ENCODE data around the gene MPV17L2.
A peak's percentile ranks its signal among the peaks of the same experiment; 100 is the strongest.

MPV17L2 gene

GRCh38 chr19:18225355-18225701, 32.3 kb downstream of the MPV17L2 start:
- Histone ChIP-seq H3K18ac (ENCODE audit: low read length) (no peak overlapping the region), H2AK5ac (ENCODE audit: low read length) (no peak overlapping the region), H2BK15ac (replicated peaks; ENCODE audit: low read depth) (no peak overlapping the region), H2BK120ac (ENCODE audit: low read depth, low read length) (no peak overlapping the region), H3K79me1 (ENCODE audit: low read length) (no peaks in the 10 kb centered on the region), H2BK5ac (ENCODE audit: low read length) (no peak overlapping the region), H3K4me2 (ENCODE audit: low read length) (no peak overlapping the region), H3K23ac (ENCODE audit: low read length) (no peak overlapping the region), H4K5ac (ENCODE audit: low read length) (no peak overlapping the region), H3K9ac (ENCODE audit: low read length) (peak overlapping the region; percentile 18), H3K27me3 (ENCODE audit: insufficient read depth, low read length, poor library complexity) (peaks cover 6% of the 10 kb centered on the region), H4K8ac (ENCODE audit: low read depth, low read length) (no peak overlapping the region), H3K56ac (ENCODE audit: low read length) (peak overlapping the region; percentile 75), H3K4me3 (ENCODE audit: low read length) (no peak overlapping the region), H3K27ac (ENCODE audit: low read depth, low read length) (no peak overlapping the region), H3K4ac (ENCODE audit: low read depth, low read length) (no peak overlapping the region), H3K79me2 (ENCODE audit: control insufficient read depth, insufficient read depth, low read length) (no peaks in the 10 kb centered on the region), H3K4me1 (ENCODE audit: control insufficient read depth, low read depth, low read length) (no peaks in the 10 kb centered on the region), H3K36me3 (ENCODE audit: control insufficient read depth, insufficient read depth, low read length) (no peaks in the 10 kb centered on the region)
- no CpG with 5 or more reads among the region's 16 CpGs for WGBS (ENCODE audit: extremely low coverage, insufficient coverage, low lambda C conversion rate)
- DNase-seq = no peak

- no peaks in the 10 kb centered on the region for H3K79me2 ChIP-seq (ENCODE audit: control insufficient read depth, insufficient read depth, low read length)
- H2BK15ac ChIP-seq (replicated peaks; ENCODE audit: low read depth) = no peak within 1 kb of the TSS
- peaks cover 6% of the 10 kb centered on the region for H3K27me3 ChIP-seq (ENCODE audit: insufficient read depth, low read length, poor library complexity)
- no peak for DNase-seq
- H3K18ac ChIP-seq (ENCODE audit: low read length) = no peak within 1 kb of the TSS
- H3K4ac ChIP-seq (ENCODE audit: low read depth, low read length) = no peak within 1 kb of the TSS
- H3K56ac ChIP-seq (ENCODE audit: low read length) = peak within 1 kb of the TSS; percentile 75
- no peaks in the 10 kb centered on the region for H3K36me3 ChIP-seq (ENCODE audit: control insufficient read depth, insufficient read depth, low read length)
- H3K4me2 ChIP-seq (ENCODE audit: low read length) = no peak within 1 kb of the TSS
- WGBS (ENCODE audit: extremely low coverage, insufficient coverage, low lambda C conversion rate) = no CpG with 5 or more reads among the region's 51 CpGs
- H2AK5ac ChIP-seq (ENCODE audit: low read length) = no peak within 1 kb of the TSS
- no peak within 1 kb of the TSS for H4K8ac ChIP-seq (ENCODE audit: low read depth, low read length)
- H3K79me1 ChIP-seq (ENCODE audit: low read length) = no peaks in the 10 kb centered on the region
- H3K9ac ChIP-seq (ENCODE audit: low read length) = peak within 1 kb of the TSS; percentile 30
- no peak within 1 kb of the TSS for H3K27ac ChIP-seq (ENCODE audit: low read depth, low read length)
- H3K23ac ChIP-seq (ENCODE audit: low read length) = no peak within 1 kb of the TSS
- H2BK5ac ChIP-seq (ENCODE audit: low read length) = no peak within 1 kb of the TSS
- no peak within 1 kb of the TSS for H4K5ac ChIP-seq (ENCODE audit: low read length)
- H3K4me3 ChIP-seq (ENCODE audit: low read length) = no peak within 1 kb of the TSS
- no peaks in the 10 kb centered on the region for H3K4me1 ChIP-seq (ENCODE audit: control insufficient read depth, low read depth, low read length)
- no peak within 1 kb of the TSS for H2BK120ac ChIP-seq (ENCODE audit: low read depth, low read length)
These were observed 32.9 kb downstream of the MPV17L2 start, which contains the start of gene PDE4C for GRCh38 chr19:18225702-18226468. Gene PDE4C (minus strand): TSS chr19:18226438. CDS start chr19:18226415, 23 bp downstream.

GRCh38 chr19:18226956-18227780, 34.1 kb downstream of the MPV17L2 start:
- DNase-seq = no peak
- H3K56ac ChIP-seq (ENCODE audit: low read length) = no peak overlapping the region
- H2BK15ac ChIP-seq (replicated peaks; ENCODE audit: low read depth) = no peak overlapping the region
- H3K4me3 ChIP-seq (ENCODE audit: low read length) = no peak overlapping the region
- H2AK5ac ChIP-seq (ENCODE audit: low read length) = no peak overlapping the region
- no peak overlapping the region for H3K9ac ChIP-seq (ENCODE audit: low read length)
- H2BK5ac ChIP-seq (ENCODE audit: low read length) = no peak overlapping the region
- no peak overlapping the region for H3K27ac ChIP-seq (ENCODE audit: low read depth, low read length)
- H3K36me3 ChIP-seq (ENCODE audit: control insufficient read depth, insufficient read depth, low read length) = no peaks in the 10 kb centered on the region
- no peak overlapping the region for H3K4me2 ChIP-seq (ENCODE audit: low read length)
- no peaks in the 10 kb centered on the region for H3K79me1 ChIP-seq (ENCODE audit: low read length)
- H3K18ac ChIP-seq (ENCODE audit: low read length) = no peak overlapping the region
- H4K8ac ChIP-seq (ENCODE audit: low read depth, low read length) = no peak overlapping the region
- H3K79me2 ChIP-seq (ENCODE audit: control insufficient read depth, insufficient read depth, low read length) = no peaks in the 10 kb centered on the region
- H3K27me3 ChIP-seq (ENCODE audit: insufficient read depth, low read length, poor library complexity) = peaks cover 6% of the 10 kb centered on the region
- no peak overlapping the region for H2BK120ac ChIP-seq (ENCODE audit: low read depth, low read length)
- WGBS (ENCODE audit: extremely low coverage, insufficient coverage, low lambda C conversion rate) = no CpG with 5 or more reads among the region's 18 CpGs
- H3K4ac ChIP-seq (ENCODE audit: low read depth, low read length) = no peak overlapping the region
- H3K4me1 ChIP-seq (ENCODE audit: control insufficient read depth, low read depth, low read length) = peaks cover 3% of the 10 kb centered on the region
- no peak overlapping the region for H4K5ac ChIP-seq (ENCODE audit: low read length)
- H3K23ac ChIP-seq (ENCODE audit: low read length) = no peak overlapping the region

- H3K4me2 ChIP-seq (ENCODE audit: low read length) = no peak overlapping the region
- H4K8ac ChIP-seq (ENCODE audit: low read depth, low read length) = no peak overlapping the region
- no peak overlapping the region for H2AK5ac ChIP-seq (ENCODE audit: low read length)
- H3K56ac ChIP-seq (ENCODE audit: low read length) = no peak overlapping the region
- no peak overlapping the region for H2BK15ac ChIP-seq (replicated peaks; ENCODE audit: low read depth)
- H3K4me3 ChIP-seq (ENCODE audit: low read length) = no peak overlapping the region
- peaks cover 6% of the 10 kb centered on the region for H3K27me3 ChIP-seq (ENCODE audit: insufficient read depth, low read length, poor library complexity)
- no peak overlapping the region for H3K4ac ChIP-seq (ENCODE audit: low read depth, low read length)
- H3K4me1 ChIP-seq (ENCODE audit: control insufficient read depth, low read depth, low read length) = peaks cover 6% of the 10 kb centered on the region
- H3K79me1 ChIP-seq (ENCODE audit: low read length) = no peaks in the 10 kb centered on the region
- no peaks in the 10 kb centered on the region for H3K36me3 ChIP-seq (ENCODE audit: control insufficient read depth, insufficient read depth, low read length)
- no peak for DNase-seq
- WGBS (ENCODE audit: extremely low coverage, insufficient coverage, low lambda C conversion rate) = no CpG with 5 or more reads among the region's 6 CpGs
- H3K23ac ChIP-seq (ENCODE audit: low read length) = no peak overlapping the region
- no peak overlapping the region for H3K9ac ChIP-seq (ENCODE audit: low read length)
- no peak overlapping the region for H3K18ac ChIP-seq (ENCODE audit: low read length)
- H3K27ac ChIP-seq (ENCODE audit: low read depth, low read length) = no peak overlapping the region
- H4K5ac ChIP-seq (ENCODE audit: low read length) = no peak overlapping the region
- H3K79me2 ChIP-seq (ENCODE audit: control insufficient read depth, insufficient read depth, low read length) = no peaks in the 10 kb centered on the region
- no peak overlapping the region for H2BK5ac ChIP-seq (ENCODE audit: low read length)
- H2BK120ac ChIP-seq (ENCODE audit: low read depth, low read length) = no peak overlapping the region
These were observed 34.8 kb downstream of the MPV17L2 start for GRCh38 chr19:18227781-18228271.

GRCh38 chr19:18229474-18229873, 36.5 kb downstream of the MPV17L2 start:
- Histone ChIP-seq H2BK5ac (ENCODE audit: low read length) (no peak overlapping the region), H3K79me2 (ENCODE audit: control insufficient read depth, insufficient read depth, low read length) (no peaks in the 10 kb centered on the region), H3K4me2 (ENCODE audit: low read length) (no peak overlapping the region), H2AK5ac (ENCODE audit: low read length) (no peak overlapping the region), H4K5ac (ENCODE audit: low read length) (no peak overlapping the region), H3K36me3 (ENCODE audit: control insufficient read depth, insufficient read depth, low read length) (no peaks in the 10 kb centered on the region), H3K23ac (ENCODE audit: low read length) (no peak overlapping the region), H2BK120ac (ENCODE audit: low read depth, low read length) (no peak overlapping the region), H3K4me3 (ENCODE audit: low read length) (no peak overlapping the region), H3K56ac (ENCODE audit: low read length) (no peak overlapping the region), H3K27ac (ENCODE audit: low read depth, low read length) (no peak overlapping the region), H3K27me3 (ENCODE audit: insufficient read depth, low read length, poor library complexity) (peaks cover 6% of the 10 kb centered on the region), H3K4ac (ENCODE audit: low read depth, low read length) (no peak overlapping the region), H3K18ac (ENCODE audit: low read length) (no peak overlapping the region), H2BK15ac (replicated peaks; ENCODE audit: low read depth) (no peak overlapping the region), H3K4me1 (ENCODE audit: control insufficient read depth, low read depth, low read length) (peaks cover 6% of the 10 kb centered on the region), H3K9ac (ENCODE audit: low read length) (no peak overlapping the region), H4K8ac (ENCODE audit: low read depth, low read length) (no peak overlapping the region), H3K79me1 (ENCODE audit: low read length) (no peaks in the 10 kb centered on the region)
- no CpG with 5 or more reads among the region's 5 CpGs for WGBS (ENCODE audit: extremely low coverage, insufficient coverage, low lambda C conversion rate)
- no peak for DNase-seq

Measured in mesendoderm (in vitro differentiated cells).